Suprapubic skin (tissue), 4 donors: ENCODE measurements around the gene CCNB2. TPM values are rescaled to one million over a fixed set of nuclear protein-coding genes. Genes with fewer than 3 reads are reported as not detected.

Experiments
- DNase-seq, 2 donors: peaks; one replicate each; pipeline ENCODE4 v3.0.0-alpha.2; 2019; ENCODE audit warnings: low spot score in 2 of 2
- H3K27ac ChIP-seq: fragments of 200-600 bp; sonication (generic); one replicate; pipeline ENCODE4 v1.5.1; 2019
- H3K27me3 ChIP-seq: fragments of 200-600 bp; sonication (generic); one replicate; pipeline ENCODE4 v1.5.1; 2019
- H3K36me3 ChIP-seq: fragments of 200-600 bp; sonication (generic); one replicate; pipeline ENCODE4 v1.5.1; 2019
- H3K4me1 ChIP-seq: fragments of 200-600 bp; sonication (generic); one replicate; pipeline ENCODE4 v1.5.1; 2019
- H3K4me3 ChIP-seq: fragments of 200-600 bp; sonication (generic); one replicate; pipeline ENCODE4 v1.5.1; 2019; ENCODE audit warnings: mild to moderate bottlenecking
- H3K9me3 ChIP-seq: fragments of 200-600 bp; sonication (generic); one replicate; pipeline ENCODE4 v1.5.1; 2019
- CTCF ChIP-seq, 2 donors: fragments of 200-600 bp in 1 of 2; fragments of 450-650 bp in 1 of 2; sonication (generic) in 1 of 2; IDR thresholded peaks; one replicate each; pipeline ENCODE4 v1.5.1; 2016 to 2019; ENCODE audit warnings: antibody characterized with exemption in 2 of 2, mild to moderate bottlenecking in 1 of 2, moderate library complexity in 1 of 2
- EP300 ChIP-seq: sonication (generic); formaldehyde crosslinking; IDR thresholded peaks from one replicate; pipeline ENCODE4 v1.6.1; 2017; ENCODE audit warnings: antibody characterized with exemption
- POLR2A ChIP-seq, 2 donors: fragments of 450-650 bp; IDR thresholded peaks; one replicate each; pipeline ENCODE4 v1.6.1; 2017; ENCODE audit warnings: antibody characterized with exemption in 2 of 2, mild to moderate bottlenecking in 2 of 2, moderate library complexity in 2 of 2
- POLR2AphosphoS5 ChIP-seq, 3 donors: sonication (generic); formaldehyde crosslinking; IDR thresholded peaks; one replicate each; pipeline ENCODE4 v1.6.1; 2017; ENCODE audit warnings: antibody characterized with exemption in 3 of 3
- WGBS: methylation state at CpG from one replicate; pipeline ENCODE4 v1.1.5; 2018; 5-methylcytosine and 5-hydroxymethylcytosine counted together
- total RNA-seq, 4 donors: library from RNA; depleted of rRNA; stranded (reverse); fragments of >200 nt; gene quantifications; one replicate each; pipeline ENCODE4 v1.1.0, GENCODE V29; 2016

CCNB2 gene
- total RNA-seq, 4 donors from 2014 or later: 8.6 to 17.7 (median 11.8) TPM

GRCh38 chr15:59150185-59150584 lies 45.2 kb downstream of the CCNB2 start:
- 20% methylated on average over 2 of the region's 2 CpGs for WGBS
- DNase-seq: peak in 1 of 2 donors; percentile 72
- Histone ChIP-seq H3K36me3 (peaks cover 51% of the 10 kb centered on the region), H3K27ac (peak overlapping the region; percentile 14), H3K9me3 (no peaks in the 10 kb centered on the region), H3K4me1 (peaks cover 13% of the 10 kb centered on the region), H3K4me3 (no peak overlapping the region), H3K27me3 (no peaks in the 10 kb centered on the region)
- TF ChIP-seq CTCF (IDR thresholded peaks at IDR 0.05) (no peak), EP300 (no peak), POLR2AphosphoS5 (IDR thresholded peaks at IDR 0.05) (no peak), POLR2A (IDR thresholded peaks at IDR 0.05) (no peak)

- Histone ChIP-seq H3K4me1 (peaks cover 16% of the 10 kb centered on the region), H3K27ac (no peak overlapping the region), H3K4me3 (no peak overlapping the region), H3K36me3 (peaks cover 66% of the 10 kb centered on the region), H3K9me3 (no peaks in the 10 kb centered on the region), H3K27me3 (no peaks in the 10 kb centered on the region)
- WGBS: 71% methylated on average over 6 of the region's 6 CpGs
- TF ChIP-seq POLR2AphosphoS5 (IDR thresholded peaks at IDR 0.05): no peak
- DNase-seq: peak in 1 of 2 donors; percentile 4
These were observed 47.9 kb downstream of the CCNB2 start for GRCh38 chr15:59152694-59153450.

- Histone ChIP-seq H3K4me1 (peaks cover 22% of the 10 kb centered on the region), H3K36me3 (peaks cover 69% of the 10 kb centered on the region), H3K27ac (no peak overlapping the region), H3K4me3 (no peak overlapping the region), H3K27me3 (no peaks in the 10 kb centered on the region), H3K9me3 (no peaks in the 10 kb centered on the region)
- peak in 1 of 2 donors; percentile 54 for DNase-seq
- 93% methylated on average over 5 of the region's 8 CpGs for WGBS
- TF ChIP-seq EP300 (no peak), POLR2A (IDR thresholded peaks at IDR 0.05) (no peak), POLR2AphosphoS5 (IDR thresholded peaks at IDR 0.05) (no peak), CTCF (IDR thresholded peaks at IDR 0.05) (no peak)
These were observed 48.5 kb downstream of the CCNB2 start for GRCh38 chr15:59153466-59153865.

- DNase-seq: peak in 1 of 2 donors; percentile 44
- Histone ChIP-seq H3K27me3 (no peaks in the 10 kb centered on the region), H3K27ac (no peak overlapping the region), H3K9me3 (no peaks in the 10 kb centered on the region), H3K4me3 (no peak overlapping the region), H3K4me1 (peaks cover 29% of the 10 kb centered on the region), H3K36me3 (peaks cover 70% of the 10 kb centered on the region)
- TF ChIP-seq POLR2AphosphoS5 (IDR thresholded peaks at IDR 0.05) (no peak), CTCF (IDR thresholded peaks at IDR 0.05) (no peak), EP300 (no peak), POLR2A (IDR thresholded peaks at IDR 0.05) (no peak)
- 85% methylated on average over 8 of the region's 8 CpGs for WGBS
These were observed 49.3 kb downstream of the CCNB2 start for GRCh38 chr15:59154243-59154642.

GRCh38 chr15:59155431-59155830 lies 50.5 kb downstream of the CCNB2 start:
- Histone ChIP-seq H3K9me3 (no peaks in the 10 kb centered on the region), H3K4me1 (peaks cover 22% of the 10 kb centered on the region), H3K36me3 (peaks cover 69% of the 10 kb centered on the region), H3K27ac (no peak overlapping the region), H3K27me3 (no peaks in the 10 kb centered on the region), H3K4me3 (no peak overlapping the region)
- TF ChIP-seq CTCF (IDR thresholded peaks at IDR 0.05): no peak
- TF ChIP-seq EP300: no peak
- TF ChIP-seq POLR2A (IDR thresholded peaks at IDR 0.05): no peak
- TF ChIP-seq POLR2AphosphoS5 (IDR thresholded peaks at IDR 0.05): no peak
- 86% methylated on average over 4 of the region's 4 CpGs for WGBS
- no peak for DNase-seq
